Activated CD4-positive, CD25-positive, alpha-beta regulatory T cell treated with anti-CD3 and anti-CD28 coated beads, Interleukin-2, amount 50 U/mL, for 16 hours (primary cell): Measurements from ENCODE around the gene WNT16.
"Not testable (repeated sequence)": the region's sequence is repeated elsewhere in the genome, so short reads cannot be mapped to it uniquely, and the experiment has no call there.

ENCODE experiments used
- DNase-seq: peaks from one replicate; pipeline ENCODE4 v3.0.0-alpha.2; 2020; ENCODE audit warnings: low read depth, low spot score

Gene WNT16, protein sequence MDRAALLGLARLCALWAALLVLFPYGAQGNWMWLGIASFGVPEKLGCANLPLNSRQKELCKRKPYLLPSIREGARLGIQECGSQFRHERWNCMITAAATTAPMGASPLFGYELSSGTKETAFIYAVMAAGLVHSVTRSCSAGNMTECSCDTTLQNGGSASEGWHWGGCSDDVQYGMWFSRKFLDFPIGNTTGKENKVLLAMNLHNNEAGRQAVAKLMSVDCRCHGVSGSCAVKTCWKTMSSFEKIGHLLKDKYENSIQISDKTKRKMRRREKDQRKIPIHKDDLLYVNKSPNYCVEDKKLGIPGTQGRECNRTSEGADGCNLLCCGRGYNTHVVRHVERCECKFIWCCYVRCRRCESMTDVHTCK

DNA sequence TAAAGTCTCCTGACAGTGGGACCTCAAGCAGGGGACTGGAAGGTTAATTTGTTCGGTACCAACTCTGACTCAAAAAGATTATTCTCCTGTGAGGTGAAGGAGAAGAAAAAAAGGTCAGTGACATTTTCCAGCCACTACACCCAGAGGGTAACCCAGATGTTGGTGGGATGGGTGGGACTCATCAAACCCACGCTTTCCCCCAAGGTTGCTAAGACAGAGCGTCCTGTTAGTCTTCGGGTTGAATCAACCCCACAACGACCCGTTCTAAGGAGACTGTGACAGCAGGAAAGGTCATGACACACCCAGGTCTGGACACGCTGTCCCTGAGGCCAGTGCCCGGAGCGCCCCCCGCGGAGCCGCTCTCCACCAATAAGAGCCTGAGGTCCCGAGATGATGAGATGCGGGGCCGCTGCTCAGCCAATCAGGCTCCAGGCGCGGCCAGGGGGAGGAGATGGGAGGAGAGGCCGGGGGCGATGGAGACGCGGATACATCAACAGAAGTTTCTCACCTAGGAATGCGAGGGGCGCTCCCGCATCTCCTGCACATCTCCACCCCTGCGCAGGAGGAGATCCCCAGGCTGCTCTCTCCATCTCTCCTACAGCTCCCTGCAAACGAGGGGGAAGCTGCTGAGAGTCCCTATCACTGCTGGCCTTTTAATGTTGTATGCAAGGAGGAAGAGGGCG, at the start of gene WNT16:
WNT16 (plus strand) TSS at position 493 of the 683 bp plus-strand sequence. CDS start 293 bp downstream, outside the sequence.
- DNase-seq: no peak

DNA sequence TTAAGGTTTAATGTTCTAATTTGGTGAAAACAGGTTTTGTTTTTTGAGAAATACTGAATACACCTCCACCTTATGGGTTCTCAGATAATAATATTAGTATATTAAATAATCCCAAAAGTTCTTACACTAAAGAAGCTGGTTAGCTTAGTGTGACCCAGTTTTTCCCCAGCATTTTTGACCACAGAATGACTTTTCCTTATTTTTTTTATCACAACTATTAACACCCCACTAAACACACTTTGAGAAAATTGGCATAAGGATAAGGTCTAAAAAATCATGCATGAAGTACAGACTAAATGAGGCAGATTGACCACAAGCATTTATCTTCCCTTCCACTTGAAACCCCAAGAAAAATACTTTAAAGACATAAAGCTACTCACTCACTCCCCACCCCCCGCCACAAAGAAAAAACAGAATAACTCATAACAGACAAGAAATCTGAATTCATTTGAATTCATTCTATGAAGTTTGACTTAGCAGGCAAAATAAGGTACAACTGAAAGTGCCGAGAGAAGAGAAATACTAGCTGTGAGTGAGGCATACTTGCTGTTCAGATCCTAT, 49.7 kb upstream of the WNT16 start:
- DNase-seq: no peak

DNA sequence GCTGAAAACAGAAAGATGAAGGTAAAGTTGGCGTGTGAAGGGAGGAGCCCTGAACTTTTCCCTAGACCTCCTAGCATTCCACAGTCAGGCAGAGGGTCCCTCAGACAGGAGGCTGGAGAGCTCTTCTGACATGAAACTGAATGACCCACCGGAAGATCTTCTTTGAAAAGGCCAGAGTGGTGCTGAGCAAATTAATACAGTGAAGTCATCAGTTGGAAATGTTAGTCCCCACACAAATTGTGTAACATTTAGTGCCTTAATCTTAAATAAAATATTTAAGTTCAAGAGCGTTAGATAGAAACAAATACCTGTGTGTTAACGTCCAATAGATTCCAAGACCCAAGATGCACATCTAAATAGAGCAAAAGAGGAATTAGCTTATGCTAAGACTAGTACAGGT, 49.0 kb upstream of the WNT16 start:
- DNase-seq: no peak

DNA sequence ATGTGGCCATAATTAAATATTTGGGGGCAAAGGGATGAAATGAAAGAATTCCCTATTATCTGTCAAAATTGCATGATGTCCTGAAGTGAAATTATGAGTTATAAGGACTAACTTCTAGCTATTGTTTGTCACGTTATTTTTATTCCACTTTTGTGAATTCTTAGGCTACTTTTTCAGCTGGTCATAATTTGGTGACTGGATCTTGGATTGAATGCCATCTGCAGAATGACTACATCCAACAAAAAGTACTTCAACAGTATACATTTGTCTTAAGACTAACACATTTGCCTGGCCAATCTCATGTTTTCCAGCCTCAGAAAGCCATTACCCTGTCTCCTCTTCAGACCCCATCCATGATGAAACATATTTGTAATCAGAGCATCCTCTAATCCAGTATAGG, 48.1 kb upstream of the WNT16 start:
- no peak for DNase-seq

DNA sequence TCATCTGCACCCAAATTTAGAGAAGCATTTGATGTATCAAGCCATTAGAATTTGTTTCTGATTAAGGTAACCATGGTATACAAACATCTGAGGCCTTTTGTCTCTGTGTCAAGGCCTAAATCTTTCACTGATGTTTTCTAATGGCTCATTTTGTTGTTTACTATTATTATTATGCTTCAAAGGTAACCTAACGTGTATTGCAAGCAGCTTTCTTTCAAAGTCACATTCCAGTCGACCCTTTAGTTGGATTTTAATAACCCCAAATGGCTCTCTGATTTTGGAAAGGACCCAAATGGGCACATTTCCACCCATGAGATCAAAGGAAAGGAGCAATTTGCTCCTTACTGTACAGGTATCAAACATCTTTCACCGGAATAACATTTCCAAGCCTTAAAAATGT, 46.7 kb upstream of the WNT16 start:
- no peak for DNase-seq

DNA sequence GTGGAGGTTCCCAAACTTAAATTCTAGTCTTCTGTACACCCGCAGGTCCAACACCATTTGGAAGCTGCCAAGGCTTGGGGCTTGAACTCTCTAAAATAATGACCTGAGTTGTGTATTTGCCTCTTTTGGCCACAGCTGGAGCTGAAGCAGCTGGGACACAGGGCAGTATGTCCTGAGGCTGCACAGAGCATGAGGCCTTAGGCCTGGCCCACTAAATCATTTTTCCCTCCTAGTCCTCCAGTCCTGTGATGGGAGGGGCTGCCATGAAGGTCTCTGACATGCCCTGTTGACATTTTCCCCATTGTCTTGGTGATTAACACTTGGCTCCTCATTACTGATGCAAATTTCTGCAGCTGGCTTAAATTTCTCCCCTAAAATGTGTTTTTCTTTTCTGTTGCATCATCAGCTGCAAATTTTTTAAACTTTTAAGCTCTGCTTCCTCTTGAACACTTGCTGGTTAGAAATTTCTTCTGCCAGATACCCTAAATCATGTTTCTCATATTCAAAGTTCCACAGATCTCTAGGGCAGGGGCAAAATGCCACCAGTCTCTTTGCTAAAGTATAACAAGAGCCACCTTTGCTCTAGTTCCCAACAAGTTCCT, 43.6 kb upstream of the WNT16 start:
- no peak for DNase-seq

DNA sequence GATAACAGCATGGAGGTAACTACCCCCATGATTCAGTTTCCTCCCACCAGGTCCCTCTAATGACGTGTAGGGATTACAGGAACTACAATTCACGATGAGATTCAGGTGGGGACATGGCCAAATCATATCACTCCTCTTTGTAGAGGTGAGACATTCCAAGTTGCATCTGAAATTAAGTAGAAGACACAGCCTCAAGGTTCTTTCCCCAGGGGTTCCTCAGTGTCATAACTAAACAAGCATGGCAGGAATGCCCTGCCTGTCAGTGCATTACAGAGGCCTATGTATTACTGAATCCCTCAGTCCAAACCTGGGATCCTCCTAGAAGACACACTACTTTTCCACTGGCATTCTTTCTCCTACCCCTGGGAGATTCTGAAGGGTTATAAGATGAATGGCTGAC, 42.6 kb upstream of the WNT16 start:
- DNase-seq: no peak

DNA sequence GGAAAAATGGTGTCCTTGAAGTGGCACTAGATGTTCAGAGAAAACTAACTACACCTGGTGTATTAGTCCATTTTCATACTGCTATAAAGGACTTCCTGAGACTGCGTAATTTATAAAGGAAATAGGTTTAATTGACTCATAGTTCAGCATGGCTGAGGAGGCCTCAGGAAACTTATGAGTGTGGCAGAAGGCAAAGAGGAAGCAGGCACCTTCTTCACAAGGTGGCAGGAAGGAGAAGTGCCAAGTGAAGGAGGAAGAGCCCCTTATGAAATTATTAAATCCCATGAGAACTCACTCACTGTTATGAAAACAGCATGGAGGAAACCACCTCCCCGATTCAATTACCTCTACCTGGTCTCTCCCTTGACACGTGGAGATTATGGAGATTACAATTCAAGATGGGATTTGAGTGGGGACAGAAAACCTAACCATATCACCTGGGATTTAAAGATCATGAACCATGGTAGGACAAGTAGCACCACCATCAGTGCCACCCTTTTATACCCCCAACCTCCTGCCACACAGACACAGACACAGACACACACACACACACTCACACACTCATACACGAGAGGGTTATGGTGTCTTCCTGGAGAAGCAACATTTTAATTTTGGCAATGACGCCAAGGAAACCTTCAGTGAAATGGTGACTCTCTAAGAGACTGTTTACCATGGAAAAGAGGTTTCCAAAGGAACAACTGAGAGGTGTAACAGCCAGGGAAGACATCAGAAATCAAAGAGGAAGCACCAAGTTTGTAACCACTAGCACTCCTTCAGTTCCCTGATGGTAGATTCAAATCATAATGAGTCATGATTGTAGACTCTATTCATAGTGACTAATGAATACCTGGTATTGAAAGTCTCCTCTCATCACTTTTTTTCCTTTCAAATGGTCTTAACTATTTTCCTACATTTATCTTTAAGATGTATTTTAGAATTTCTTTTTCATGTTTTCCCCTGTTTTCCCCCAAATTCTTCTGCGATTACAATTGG, 41.8 kb upstream of the WNT16 start:
- no peak for DNase-seq

DNA sequence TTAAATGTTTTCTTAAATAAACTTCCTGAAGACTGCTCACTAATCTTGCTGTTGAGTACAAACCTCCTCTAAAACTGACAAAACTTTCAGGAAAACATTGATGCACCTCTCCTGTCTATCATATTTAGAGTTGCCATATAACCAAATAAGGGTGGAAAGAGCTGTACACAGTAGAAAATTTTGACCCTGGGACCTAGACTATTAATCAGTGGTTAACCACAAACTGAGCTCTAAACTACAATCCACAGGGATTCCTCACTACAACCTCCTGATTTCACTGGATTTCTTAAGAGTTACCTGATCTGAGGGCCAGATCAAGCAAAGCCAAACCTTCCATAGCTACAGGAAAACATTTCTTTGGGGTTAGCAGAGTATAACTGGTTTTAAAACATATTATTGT, 39.9 kb upstream of the WNT16 start:
- DNase-seq: no peak

DNA sequence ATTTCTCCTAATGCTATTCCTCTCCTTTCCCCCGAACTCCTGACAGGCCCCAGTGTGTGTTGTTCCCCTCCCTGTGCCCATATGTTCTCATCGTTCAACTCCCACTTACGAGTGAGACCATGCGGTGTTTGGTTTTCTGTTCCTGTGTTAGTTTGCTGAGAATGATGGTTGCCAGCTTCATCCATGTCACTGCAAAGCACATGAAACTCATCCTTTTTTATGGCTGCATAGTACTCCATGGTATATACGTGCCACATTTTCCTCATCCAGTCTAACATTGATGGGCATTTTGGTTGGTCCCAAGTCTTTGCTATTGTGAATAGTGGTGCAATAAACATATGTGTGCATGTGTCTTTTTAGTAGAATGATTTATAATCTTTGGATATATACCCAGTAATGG, 38.9 kb upstream of the WNT16 start:
- DNase-seq: not testable (repeated sequence)

DNA sequence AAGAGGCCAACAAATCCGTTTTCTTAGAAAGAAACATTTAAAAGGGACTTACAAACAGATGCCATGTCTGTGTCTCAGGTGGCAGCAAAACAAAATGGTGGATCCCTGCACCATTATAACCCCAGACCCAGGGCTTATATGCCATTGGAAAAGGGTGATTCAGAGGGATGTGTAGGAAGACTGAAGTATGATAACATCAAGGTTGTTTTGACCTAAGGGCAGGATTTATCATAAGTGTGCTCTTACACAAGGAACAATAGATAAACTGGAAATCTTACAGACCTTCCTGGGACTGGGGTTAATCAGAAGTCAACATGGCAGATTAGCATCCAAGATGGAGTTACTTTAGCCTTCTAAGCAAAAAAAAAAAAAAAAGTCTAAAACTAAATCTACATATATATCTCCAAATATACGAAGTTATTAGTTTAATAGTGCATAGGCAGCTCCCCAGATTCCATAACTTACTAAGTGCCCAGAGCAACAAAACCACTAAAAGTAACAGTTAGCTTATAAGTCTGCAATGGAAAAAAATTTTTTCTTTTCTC, 34.3 kb upstream of the WNT16 start:
- DNase-seq: no peak

DNA sequence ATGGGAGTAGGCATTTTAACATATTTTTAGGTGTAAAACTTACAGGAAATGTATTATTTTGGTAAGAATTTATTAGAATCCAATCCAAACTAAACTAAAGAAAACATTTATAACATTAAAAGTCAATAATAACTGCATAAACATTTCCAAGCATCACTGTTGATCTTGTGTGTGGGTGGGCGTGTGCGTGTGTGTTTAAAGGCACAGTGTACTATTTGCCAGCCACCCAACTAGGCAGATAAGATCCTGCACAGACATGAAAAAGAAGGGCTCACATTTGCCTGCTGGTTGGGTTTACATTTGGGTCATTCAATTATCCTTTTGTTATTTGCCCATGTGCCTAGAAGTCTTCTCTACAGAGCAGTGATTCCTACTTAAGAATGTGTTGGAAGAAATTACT, 31.0 kb upstream of the WNT16 start:
- DNase-seq: no peak

DNA sequence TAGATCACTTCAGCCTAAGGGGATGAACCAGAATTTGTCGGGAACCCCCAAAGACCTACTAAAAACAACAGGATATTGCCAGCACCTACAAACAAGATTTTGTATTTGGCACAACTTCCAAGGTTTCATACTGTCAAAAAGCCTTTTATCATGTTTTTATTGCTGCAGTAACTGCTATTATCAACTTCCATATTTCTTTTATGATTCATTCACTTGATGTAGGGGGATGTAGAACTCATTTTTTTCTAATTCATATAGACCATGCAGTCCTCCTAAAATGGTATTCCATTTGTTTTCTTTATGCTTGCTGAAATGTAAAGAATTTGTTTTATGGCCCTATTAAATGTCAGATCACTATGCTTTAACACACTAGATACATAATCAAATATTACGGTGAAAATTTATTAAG, 30.0 kb upstream of the WNT16 start:
- no peak for DNase-seq

DNA sequence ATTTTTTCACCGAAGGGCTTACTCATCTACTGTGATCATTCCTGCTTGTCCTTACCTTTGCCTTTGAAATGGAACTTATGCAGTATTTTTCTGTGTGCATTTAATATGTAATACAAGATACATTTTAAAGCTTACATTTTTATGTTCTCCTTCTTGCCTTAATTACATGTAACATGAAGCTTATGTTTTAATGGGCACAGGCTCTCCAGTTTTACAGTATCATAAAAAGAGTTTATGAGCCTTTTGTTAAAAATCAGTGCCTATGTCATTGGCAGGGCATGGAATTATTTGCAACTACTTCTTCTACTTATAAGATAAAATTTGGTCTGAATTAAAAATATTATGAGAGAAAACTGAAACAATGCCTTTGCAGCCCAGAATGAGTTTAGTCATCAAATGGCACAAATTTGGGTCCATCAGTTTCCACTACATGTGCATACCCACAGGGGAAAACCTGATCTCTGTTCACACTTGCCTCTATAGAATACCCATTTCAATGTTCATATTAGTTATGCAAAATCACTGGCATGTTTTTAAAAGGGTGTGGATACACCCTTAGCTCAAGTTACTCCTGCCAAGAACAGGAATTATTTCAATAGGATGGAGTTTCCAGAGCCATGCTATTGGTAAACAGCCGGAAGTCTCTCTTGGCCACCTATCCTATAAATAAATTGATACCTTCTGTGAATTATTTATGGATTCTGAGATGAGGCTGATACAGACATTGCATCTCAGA, 27.9 kb upstream of the WNT16 start:
- DNase-seq: no peak

DNA sequence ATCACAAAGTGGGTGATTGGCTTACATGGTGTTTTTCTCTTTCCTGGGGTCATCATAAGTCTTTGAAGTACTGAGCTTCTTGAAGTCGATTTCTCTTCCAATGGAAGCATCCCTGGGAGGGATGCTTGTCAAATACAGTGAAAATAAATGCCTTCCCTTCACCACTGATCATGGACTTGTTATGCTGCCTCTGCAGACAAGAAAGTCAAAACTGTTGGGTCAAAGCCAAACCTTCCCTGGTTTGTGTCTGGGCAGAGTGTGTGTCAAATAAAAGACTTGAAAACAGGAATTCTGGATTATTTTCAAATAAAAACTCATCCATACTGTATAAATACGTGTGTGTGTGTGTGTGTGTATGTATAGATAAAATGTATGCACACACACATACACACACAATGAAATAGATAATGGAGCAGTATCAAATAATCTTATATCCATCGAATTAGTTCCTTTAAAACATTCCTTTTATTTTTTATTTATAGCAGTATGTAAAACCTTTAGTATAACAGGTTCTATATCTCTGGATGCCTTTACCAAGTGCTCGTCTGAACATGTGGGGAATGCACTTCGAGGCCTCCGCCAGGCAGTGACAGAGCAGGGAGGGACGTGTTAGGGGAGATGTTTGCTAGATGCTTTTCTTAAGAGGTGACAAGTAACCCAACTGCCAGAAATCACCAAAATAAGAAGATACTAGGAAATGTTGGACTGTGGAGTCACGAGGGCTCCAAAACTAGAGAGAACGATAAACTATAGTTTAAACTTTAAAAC, 27.2 kb upstream of the WNT16 start:
- DNase-seq: no peak

DNA sequence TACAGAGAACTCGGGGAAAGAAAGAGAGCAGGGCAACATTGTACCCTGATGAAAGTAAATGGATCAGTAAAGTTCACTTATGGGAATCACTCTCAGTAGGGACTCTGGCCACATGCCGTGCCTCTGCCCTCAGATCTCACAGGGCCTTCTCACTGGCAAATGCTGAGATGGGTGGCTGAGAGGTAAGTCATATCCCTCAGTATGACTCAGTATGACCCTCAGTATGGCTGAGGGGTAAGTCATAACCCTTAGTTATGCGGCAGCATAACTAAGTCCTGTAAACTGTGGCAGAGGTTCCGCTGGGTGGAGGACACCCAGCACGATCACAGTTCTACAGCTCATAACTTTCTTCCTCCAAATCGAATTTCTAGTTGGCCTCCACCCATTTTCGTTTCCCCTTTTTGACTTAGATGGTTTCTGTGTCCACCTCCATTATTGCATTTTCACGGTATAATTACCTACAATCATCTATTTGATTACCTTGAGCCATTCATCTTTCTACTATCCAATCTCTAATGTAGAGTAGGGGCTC, 26.5 kb upstream of the WNT16 start:
- DNase-seq: no peak

DNA sequence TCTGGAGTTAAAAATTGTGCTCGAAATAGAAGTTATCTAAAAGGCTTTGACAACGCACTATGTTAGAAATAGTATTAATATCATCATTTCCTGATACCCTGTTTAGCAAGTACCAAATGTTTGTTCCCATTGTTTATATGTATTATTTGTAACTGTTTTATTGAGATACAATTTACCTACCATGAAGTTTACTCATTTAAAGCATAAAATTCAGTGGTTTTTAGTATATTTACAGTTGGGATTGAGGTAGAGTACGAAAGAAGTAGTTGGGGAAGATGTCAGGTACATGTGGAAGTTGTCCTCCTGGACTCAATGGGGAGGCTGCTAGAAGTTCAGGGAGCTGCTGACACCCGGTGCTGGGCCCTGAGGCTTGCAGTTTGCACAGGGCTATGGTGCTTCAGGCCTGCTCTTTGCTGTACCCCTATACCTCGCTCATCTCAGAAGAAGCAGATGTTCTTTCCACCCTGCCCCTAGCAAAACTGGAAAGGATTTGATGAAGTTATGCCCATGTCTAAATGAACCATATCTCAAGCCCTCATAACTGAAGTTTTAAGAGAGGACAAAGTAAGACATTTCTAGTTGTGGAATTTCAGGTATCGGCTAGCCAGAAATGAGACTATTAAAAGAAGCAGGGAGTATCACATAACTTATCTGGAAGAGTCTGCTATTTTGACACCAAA, 25.2 kb upstream of the WNT16 start:
- no peak for DNase-seq

DNA sequence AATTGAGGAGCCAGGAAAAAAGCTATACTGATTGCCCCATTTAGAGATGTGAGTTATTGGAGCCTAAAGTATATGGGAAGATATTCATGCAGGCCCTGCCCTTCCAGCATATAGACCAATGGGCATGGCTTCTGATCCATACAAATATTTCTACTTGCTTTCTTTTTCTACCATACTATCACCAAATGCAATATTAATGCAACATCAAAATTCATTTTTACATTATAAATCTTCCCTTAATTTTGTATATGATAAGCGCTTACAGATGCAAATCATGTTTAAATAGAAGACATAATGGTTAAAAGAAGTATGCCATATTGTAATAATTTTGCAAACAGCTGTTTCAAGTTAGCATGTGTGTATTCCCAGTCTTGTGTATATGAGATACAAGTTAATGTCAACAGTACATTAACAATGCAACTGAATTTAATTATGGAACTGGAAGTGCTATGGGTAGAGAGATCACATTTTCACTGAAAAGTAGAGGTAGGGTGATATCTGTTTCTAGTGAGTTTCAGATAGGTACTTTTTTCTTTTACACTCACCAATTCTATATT, 24.6 kb upstream of the WNT16 start:
- DNase-seq: no peak
